Stimulated activated CD4-positive, alpha-beta T cell treated with anti-CD3 and anti-CD28 coated beads, Interleukin-12 subunit alpha, Interleukin-12 subunit beta, amount 100 ng/mL, for 48 hours (primary cell): ENCODE measurements around the gene SPDYE2.
"Not testable (repeated sequence)": the region's sequence is repeated elsewhere in the genome, so short reads cannot be mapped to it uniquely, and the experiment has no call there.

Experiments used
- DNase-seq, 3 donors: peaks; one replicate each; pipeline ENCODE4 v3.0.0-alpha.2; 2020; ENCODE audit warnings: low read depth in 2 of 3, low spot score in 1 of 3

The SPDYE2 gene

GRCh38 chr7:102599699-102600098 is 48.7 kb downstream of the SPDYE2 start:
- not testable (repeated sequence) for DNase-seq

GRCh38 chr7:102602317-102602716 is 51.3 kb downstream of the SPDYE2 start:
- not testable (repeated sequence) for DNase-seq

GRCh38 chr7:102604431-102605145 is 53.6 kb downstream of the SPDYE2 start:
- DNase-seq = not testable (repeated sequence)

GRCh38 chr7:102606848-102607247 is 55.8 kb downstream of the SPDYE2 start:
- DNase-seq = not testable (repeated sequence)

GRCh38 chr7:102609734-102610133 is 58.7 kb downstream of the SPDYE2 start:
- not testable (repeated sequence) for DNase-seq

GRCh38 chr7:102610441-102610840 is 59.4 kb downstream of the SPDYE2 start:
- DNase-seq = not testable (repeated sequence)

- DNase-seq = not testable (repeated sequence)
Observed at GRCh38 chr7:102611013-102611674, 60.1 kb downstream of the SPDYE2 start.

GRCh38 chr7:102611675-102612325 is 60.8 kb downstream of the SPDYE2 start:
- DNase-seq = not testable (repeated sequence)
